Right atrium auricular region (tissue), 2 donors: ENCODE measurements around the gene CHD6. TPM values are rescaled to one million over a fixed set of nuclear protein-coding genes. Genes with fewer than 3 reads are reported as not detected.

Experiments used
- DNase-seq: peaks from one replicate; pipeline ENCODE4 v3.0.0-alpha.2; 2019; ENCODE audit warnings: low spot score
- H3K27ac ChIP-seq, 2 donors: fragments of 200-600 bp; sonication (generic); 1 replicate in 1 of 2; 2 replicates in 1 of 2; pipeline ENCODE4 v1.5.1; 2016 to 2019
- H3K27me3 ChIP-seq, 2 donors: fragments of 200-600 bp; sonication (generic); one replicate each; pipeline versions ENCODE4 v1.5.1 to v1.6.0; 2017 to 2019
- H3K36me3 ChIP-seq: fragments of 200-600 bp; sonication (generic); one replicate; pipeline ENCODE4 v1.5.1; 2016
- H3K4me1 ChIP-seq, 2 donors: fragments of 200-600 bp; sonication (generic); one replicate each; pipeline versions ENCODE4 v1.5.1 to v1.6.0; 2017 to 2019
- H3K4me3 ChIP-seq, 2 donors: fragments of 200-600 bp; sonication (generic); 1 replicate in 1 of 2; 2 replicates in 1 of 2; pipeline ENCODE4 v1.5.1; 2017 to 2019; ENCODE audit warnings: mild to moderate bottlenecking in 1 of 2, moderate library complexity in 1 of 2
- H3K9me3 ChIP-seq, 2 donors: fragments of 200-600 bp; sonication (generic); one replicate each; pipeline ENCODE4 v1.5.1; 2019
- total RNA-seq, 2 donors: library from RNA; depleted of rRNA; stranded (reverse); fragments of >200 nt; gene quantifications; one replicate each; pipeline ENCODE4 v1.1.0, GENCODE V29; 2016
- TF ChIP-seq, protein P1 (sequence below), 2 donors: fragments of 200-600 bp; sonication (generic); IDR thresholded peaks; one replicate each; pipeline ENCODE4 v1.5.1; 2019; ENCODE audit warnings: antibody characterized with exemption in 2 of 2

The CHD6 gene
- total RNA-seq, 2 donors from 2014 or later = 22.2 to 27.4 TPM

DNA sequence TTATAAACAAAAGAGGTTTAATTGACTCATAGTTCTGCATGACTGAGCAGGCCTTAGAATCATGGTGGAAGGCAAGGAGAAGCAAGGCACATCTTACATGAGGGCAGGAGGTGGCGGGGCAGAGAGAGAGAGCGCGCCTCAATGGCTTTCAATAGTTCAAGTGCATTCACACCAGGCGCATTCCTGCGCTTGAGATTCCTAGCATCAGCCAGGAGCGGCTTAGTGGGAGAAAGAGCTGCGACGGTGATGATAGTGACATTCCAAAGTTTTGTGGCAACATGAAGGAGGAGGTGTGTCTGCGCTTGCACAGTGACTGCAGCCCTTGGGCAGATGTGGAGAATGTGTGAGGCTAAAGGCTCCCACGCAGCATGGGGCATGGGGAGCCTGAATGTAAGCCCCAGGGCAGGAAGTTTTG is 226.6 kb downstream of the CHD6 start:
- no peak overlapping the region for H3K4me3 ChIP-seq
- DNase-seq = no peak
- no peaks in the 10 kb centered on the region for H3K9me3 ChIP-seq
- peak overlapping the region in 1 of 2 donors; percentile 67 for H3K27ac ChIP-seq
- H3K36me3 ChIP-seq = no peaks in the 10 kb centered on the region
- no peaks in the 10 kb centered on the region for H3K27me3 ChIP-seq
- TF ChIP-seq, protein P1, sequence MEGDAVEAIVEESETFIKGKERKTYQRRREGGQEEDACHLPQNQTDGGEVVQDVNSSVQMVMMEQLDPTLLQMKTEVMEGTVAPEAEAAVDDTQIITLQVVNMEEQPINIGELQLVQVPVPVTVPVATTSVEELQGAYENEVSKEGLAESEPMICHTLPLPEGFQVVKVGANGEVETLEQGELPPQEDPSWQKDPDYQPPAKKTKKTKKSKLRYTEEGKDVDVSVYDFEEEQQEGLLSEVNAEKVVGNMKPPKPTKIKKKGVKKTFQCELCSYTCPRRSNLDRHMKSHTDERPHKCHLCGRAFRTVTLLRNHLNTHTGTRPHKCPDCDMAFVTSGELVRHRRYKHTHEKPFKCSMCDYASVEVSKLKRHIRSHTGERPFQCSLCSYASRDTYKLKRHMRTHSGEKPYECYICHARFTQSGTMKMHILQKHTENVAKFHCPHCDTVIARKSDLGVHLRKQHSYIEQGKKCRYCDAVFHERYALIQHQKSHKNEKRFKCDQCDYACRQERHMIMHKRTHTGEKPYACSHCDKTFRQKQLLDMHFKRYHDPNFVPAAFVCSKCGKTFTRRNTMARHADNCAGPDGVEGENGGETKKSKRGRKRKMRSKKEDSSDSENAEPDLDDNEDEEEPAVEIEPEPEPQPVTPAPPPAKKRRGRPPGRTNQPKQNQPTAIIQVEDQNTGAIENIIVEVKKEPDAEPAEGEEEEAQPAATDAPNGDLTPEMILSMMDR (IDR thresholded peaks at IDR 0.05) = no peak
- peaks cover 0 to 63% of the 10 kb centered on the region in 2 donors for H3K4me1 ChIP-seq

DNA sequence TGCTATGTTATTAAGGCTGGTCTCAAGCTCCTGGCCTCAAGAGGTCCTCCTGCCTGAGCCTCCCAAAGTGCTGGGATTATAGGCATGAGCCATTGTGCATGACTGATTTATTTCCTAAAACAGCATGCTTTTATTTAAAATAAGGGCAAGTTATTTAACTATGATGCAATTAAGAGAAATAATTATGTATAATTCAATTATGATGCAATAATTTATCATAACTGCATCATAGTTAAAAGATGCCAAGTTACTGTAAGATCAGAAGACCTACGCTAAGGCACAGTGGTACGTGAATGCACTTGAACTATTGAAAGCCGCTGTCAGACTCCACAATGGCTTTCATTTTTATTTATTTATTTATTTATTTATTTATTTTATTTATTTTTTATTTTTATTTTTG is 227.3 kb downstream of the CHD6 start:
- TF ChIP-seq, protein P1 (IDR thresholded peaks at IDR 0.05) = no peak
- Histone ChIP-seq H3K4me1 (peaks cover 0 to 58% of the 10 kb centered on the region in 2 donors), H3K27me3 (no peaks in the 10 kb centered on the region), H3K27ac (no peak overlapping the region), H3K4me3 (no peak overlapping the region), H3K36me3 (no peaks in the 10 kb centered on the region), H3K9me3 (no peaks in the 10 kb centered on the region)
- DNase-seq = no peak

DNA sequence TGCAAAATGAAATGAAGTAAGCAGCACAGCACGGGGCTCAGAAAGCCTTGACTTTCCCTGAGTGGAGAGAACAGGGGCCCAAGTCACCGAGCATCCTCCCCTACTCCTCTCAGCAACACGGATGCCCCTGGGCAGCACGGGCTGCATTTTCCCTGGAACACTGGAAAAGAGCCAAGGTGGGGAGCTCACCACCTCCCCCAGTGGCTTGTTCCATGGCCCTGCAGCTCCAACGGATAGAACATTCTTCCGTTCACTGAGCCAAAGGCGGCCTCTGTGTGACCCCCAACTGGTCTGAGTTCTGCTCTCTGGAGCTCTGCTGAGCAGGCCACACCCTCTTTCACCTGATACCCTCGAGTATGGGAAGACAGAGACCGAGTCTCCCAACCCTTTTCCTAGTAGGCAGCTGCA is 230.7 kb downstream of the CHD6 start:
- Histone ChIP-seq H3K27ac (no peak overlapping the region), H3K4me1 (peaks cover 0 to 24% of the 10 kb centered on the region in 2 donors), H3K36me3 (no peaks in the 10 kb centered on the region), H3K27me3 (no peaks in the 10 kb centered on the region), H3K4me3 (no peak overlapping the region), H3K9me3 (no peaks in the 10 kb centered on the region)
- no peak for DNase-seq
- TF ChIP-seq, protein P1 (IDR thresholded peaks at IDR 0.05) = no peak

DNA sequence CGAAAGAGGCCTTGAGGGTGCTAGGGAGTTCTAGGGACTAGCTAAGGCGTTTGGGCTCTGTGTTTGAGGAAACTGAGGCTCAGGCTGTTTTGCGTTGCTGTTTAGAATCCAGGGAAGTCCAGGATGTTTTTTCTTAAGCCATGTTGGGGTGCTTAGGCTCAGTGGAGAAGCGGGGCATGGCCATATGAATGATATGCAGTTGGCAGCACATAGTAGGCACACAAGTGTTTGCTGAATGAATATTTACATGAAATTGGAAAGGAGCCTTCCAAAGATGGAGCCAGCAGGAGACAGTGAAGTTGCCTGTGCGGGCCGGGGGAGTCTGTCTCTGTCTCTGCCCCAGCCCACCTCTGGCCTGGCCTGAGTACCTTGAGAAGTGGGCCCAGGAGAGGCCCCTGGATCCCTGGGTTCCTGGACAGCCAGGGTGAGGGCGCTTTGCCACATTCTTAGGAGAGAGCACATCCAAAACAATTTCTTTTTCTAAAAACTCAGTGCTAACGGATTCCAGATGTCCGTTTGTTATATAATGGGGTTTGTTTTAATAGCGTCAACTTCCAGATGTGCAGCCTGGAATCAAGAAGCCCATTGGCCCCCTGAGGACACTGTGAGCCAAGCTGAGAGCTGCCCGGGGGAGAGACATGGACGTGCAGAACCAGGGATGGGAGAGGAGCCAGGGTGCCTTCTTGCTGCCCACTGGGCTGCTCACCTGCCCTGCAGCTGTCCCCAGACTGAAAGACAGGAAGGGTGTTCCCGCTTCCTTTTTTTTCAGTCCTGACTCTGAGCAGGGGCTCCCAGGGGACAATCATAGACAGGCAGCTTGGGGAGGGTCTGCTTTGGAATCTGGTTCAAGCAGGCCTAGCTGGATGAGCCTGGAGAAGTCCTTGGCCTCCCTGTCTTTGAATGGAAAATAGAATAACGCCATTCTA is 231.4 kb downstream of the CHD6 start:
- no peaks in the 10 kb centered on the region for H3K36me3 ChIP-seq
- no peaks in the 10 kb centered on the region for H3K27me3 ChIP-seq
- TF ChIP-seq, protein P1 (IDR thresholded peaks at IDR 0.05) = no peak
- no peak overlapping the region for H3K4me3 ChIP-seq
- no peak overlapping the region for H3K27ac ChIP-seq
- peaks cover 0 to 17% of the 10 kb centered on the region in 2 donors for H3K4me1 ChIP-seq
- no peak for DNase-seq
- no peaks in the 10 kb centered on the region for H3K9me3 ChIP-seq

DNA sequence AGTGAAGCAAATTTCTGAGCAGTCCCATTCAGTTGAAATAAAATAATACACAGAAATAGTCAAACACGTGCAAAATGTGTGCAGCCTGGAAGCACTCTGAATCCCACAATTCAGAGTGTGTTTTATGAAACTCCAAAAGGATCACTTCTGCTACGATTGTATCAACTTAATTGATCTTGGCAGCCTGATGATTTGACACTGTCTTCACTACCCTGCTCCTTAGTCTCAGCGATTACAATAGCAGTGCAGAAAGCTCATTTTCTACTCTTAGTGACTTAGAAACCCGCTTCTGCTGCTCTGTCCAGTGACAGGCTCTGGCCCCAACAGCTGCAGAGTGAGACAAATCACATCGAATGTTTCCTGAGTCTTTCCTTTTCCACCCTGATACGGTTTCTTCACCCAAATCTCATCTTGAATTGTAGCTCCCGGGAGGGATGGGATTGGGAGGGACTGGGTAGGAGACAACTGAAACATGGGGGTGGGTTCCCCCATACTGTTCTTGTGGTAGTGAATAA is 235.3 kb downstream of the CHD6 start:
- no peak overlapping the region for H3K4me3 ChIP-seq
- H3K36me3 ChIP-seq = no peaks in the 10 kb centered on the region
- peaks cover 0 to 14% of the 10 kb centered on the region in 2 donors for H3K4me1 ChIP-seq
- DNase-seq = no peak
- TF ChIP-seq, protein P1 (IDR thresholded peaks at IDR 0.05) = no peak
- H3K27me3 ChIP-seq = no peaks in the 10 kb centered on the region
- H3K27ac ChIP-seq = no peak overlapping the region
- H3K9me3 ChIP-seq = no peaks in the 10 kb centered on the region
